Activated T-cell treated with anti-CD3 and anti-CD28 coated beads, Interleukin-2, amount 50 U/mL, for 1 hour (primary cell): ENCODE measurements around the gene DHRS1.
A peak's percentile ranks its signal among the peaks of the same experiment; 100 is the strongest.

Experiments
- DNase-seq: peaks from one replicate; pipeline ENCODE4 v3.0.0-alpha.2; 2020

DHRS1 gene

DNA sequence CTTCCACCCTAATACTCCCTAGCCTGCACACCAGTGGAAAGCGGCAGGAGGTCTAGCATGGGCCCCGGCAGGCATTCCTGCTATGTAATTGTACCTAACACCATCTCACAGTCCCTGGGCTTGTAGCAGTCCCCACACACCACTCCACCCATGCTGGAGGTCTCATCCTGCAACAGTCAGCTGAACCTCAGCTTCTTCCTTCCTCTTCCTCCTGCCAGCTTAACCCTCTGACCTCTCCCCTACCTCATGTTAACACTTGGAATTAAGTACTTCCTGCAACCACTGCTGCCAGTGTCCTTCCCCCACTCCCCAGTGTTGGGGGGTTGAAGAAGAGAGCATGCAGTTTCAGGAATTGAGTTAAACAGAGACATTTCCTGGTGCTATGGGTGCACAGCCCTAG is 27.7 kb upstream of the DHRS1 start:
- no peak for DNase-seq

DNA sequence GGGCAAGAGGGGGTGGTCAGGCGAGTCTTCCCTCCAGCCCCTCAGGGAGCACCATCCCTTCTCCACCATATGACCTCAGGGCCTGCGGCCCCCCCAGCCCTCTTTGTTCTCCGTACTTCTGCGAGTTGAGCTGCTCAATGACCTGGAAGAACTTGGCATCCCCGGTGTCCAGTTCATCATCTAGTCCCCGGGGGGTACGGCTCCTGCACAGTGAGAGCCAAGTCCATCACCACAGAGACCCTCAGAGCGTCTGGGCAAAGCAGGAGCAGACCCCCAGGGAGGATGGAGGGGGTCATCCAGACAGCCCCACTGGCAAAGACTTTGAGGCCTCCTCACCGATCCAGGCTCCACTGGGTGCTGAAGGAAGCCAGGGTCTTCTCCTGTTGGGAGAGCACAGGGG is 26.4 kb upstream of the DHRS1 start:
- no peak for DNase-seq

DNA sequence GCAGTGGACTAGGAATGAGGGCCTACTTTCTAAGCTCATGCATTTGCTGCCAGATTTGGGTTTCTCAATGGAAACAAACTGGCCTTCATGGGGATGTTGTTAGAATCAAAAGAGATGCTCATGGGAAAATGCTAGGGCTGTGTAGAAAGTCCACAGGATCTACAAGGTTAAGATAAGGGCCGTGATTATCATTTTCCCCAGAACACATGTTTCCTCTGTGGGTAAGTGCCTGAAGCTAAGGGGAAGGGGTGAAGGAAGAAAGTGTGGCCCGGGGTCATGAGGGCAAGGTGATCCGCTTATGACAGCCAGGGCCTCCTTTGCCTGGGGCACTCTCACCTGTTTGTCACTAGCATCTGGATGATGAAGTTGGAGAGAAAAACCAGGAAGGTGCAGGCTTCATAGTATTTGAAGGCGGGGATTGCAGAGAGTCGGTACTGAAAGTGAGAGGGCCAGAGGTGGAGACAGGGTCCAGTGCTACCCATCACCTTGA is 25.5 kb upstream of the DHRS1 start:
- DNase-seq = no peak

DNA sequence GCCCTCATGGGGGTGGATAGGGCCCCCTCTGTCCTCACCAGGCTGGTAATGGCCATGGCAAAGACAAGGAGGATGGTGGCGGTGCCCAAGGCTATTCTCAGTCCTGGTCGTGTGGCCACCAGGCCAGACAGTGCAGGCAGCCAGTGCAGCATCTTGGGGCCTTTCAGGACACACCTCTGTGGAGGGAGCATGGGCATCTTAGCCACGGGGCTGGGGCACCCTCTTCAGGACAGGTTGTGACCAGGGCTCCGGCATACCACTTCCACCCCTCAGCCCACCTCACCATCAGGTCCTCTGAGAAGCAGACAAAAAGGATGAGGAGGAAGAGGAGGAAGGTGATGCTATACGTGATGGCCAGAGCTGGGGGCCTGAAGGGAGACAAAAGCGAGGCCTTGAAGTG is 24.4 kb upstream of the DHRS1 start:
- no peak for DNase-seq

DNA sequence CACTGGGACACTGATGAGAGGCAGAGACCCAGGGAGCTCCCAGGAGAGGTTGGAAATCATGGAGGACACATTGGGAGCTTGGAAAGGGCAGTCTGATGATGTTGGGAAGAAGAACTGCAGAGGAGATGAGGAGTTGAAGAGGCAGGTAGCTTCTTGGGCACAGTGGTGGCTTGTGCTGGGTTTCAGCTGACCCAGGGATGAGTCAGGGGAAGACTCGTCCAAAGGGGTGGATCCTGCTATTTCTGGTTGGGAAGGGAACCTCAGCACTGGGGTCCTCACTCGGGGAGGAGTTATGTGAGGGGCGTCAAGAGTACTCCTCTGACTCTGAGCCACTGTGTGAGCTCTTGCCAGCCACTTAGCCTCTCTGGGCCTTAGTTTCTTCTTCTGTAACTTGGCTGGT is 23.8 kb upstream of the DHRS1 start:
- no peak for DNase-seq

DNA sequence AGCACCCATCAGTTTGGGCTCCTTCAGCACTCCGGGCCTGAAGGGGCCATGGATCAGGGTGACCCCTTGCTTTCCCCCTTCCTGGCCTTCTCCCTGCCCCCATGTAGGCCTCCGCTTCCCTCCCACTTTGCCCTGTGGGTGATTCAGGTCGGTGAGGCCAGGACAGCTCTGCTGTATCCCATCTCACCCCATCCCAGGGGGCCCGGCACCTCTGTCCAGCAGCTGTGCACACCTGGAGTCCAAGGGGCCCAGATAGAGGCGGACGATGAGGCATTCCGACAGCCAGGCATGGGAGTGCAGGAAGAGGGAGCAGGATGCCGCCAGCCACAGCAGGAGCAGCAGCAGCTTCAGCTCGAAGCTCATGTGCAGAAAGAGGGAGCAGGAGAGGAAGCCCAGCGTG is 23.1 kb upstream of the DHRS1 start:
- DNase-seq = no peak

DNA sequence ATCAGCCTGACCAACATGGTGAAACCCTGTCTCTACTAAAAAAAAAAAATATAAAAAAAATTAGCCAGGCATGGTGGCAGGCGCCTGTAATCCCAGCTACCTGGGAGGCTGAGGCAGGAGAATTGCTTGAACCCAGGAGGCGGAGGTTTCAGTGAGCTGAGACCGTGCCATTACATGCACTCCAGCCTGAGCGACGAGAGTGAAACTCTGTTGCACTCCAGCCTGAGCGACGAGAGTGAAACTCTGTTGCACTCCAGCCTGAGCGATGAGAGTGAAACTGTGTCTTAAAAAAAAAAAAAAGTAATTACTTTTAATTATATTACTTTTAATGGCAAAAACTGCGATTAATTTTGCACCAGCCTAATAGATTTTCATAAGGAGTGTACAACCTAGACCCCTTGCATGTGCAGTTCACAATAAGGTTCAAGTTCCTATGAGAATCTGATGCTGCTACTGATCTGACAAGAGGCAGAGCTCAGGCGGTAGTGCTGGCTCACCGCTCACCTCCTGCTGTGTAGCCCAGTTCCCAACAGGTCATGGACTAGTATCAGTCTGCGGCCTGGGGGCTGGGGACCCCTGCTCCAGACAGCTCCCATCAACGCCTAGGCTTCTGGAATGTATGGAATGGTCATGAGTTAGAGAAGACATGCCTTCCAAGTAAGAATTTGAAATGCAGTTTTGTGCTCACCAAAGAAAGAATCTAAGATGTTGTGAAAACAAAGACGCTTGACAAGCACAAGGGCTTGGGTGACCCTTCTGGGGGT is 21.8 kb upstream of the DHRS1 start:
- DNase-seq = no peak

DNA sequence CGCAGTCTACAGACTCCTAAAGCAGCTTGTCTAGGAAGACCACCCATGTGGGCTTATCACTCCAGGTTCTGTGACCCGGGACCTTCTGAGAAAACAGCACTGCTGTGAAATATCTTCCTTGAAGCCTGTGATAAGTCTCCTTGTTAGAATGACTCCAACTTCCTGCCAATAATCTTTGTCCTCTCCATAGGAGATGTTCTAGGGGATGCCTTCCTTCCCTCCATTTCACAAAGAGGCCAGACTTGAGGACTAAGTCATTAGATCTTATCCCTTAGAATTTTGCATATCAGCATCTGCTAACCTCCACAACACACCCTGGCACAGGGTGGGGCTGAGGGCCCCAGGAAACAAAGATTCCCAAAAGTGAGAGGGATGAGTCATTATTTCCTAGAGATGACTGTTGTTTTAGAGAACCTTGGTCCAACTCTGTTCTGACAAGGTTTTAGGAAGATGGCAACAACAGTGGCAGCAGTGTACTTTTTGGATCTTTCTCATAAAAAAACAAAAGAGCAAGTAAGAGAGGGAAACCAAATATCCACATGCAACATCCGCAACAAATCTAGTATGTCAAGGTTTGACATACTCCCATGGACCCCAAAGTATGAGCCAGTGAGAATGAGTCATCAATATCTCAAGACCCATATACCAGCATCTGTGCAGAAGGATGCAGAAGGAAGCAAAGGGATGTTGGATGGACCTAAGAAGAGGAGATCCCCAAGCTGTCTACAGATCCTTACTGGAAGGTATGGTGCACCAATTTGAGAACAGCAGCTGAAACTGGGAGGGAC is 17.8 kb upstream of the DHRS1 start:
- DNase-seq = no peak

DNA sequence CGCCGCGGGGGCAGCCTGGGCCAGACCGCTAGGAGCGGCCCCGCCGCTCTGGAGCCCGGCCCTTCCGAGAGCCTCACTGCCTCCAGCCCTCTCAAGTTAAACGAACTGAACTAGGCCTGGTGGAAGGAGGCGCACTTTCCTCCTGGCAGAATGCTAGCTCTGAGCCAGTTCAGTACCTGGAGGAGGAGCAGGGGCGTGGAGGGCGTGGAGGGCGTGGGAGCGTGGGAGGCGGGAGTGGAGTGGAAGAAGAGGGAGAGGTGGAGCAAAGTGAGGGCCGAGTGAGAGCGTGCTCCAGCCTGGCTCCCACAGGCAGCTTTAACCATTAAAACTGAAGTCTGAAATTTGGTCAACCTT is 17.0 kb upstream of the DHRS1 start:
- DNase-seq = no peak

DNA sequence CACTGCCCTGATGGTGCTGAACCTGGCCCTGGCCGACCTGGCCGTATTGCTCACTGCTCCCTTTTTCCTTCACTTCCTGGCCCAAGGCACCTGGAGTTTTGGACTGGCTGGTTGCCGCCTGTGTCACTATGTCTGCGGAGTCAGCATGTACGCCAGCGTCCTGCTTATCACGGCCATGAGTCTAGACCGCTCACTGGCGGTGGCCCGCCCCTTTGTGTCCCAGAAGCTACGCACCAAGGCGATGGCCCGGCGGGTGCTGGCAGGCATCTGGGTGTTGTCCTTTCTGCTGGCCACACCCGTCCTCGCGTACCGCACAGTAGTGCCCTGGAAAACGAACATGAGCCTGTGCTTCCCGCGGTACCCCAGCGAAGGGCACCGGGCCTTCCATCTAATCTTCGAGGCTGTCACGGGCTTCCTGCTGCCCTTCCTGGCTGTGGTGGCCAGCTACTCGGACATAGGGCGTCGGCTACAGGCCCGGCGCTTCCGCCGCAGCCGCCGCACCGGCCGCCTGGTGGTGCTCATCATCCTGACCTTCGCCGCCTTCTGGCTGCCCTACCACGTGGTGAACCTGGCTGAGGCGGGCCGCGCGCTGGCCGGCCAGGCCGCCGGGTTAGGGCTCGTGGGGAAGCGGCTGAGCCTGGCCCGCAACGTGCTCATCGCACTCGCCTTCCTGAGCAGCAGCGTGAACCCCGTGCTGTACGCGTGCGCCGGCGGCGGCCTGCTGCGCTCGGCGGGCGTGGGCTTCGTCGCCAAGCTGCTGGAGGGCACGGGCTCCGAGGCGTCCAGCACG is 16.4 kb upstream of the DHRS1 start:
- no peak for DNase-seq

DNA sequence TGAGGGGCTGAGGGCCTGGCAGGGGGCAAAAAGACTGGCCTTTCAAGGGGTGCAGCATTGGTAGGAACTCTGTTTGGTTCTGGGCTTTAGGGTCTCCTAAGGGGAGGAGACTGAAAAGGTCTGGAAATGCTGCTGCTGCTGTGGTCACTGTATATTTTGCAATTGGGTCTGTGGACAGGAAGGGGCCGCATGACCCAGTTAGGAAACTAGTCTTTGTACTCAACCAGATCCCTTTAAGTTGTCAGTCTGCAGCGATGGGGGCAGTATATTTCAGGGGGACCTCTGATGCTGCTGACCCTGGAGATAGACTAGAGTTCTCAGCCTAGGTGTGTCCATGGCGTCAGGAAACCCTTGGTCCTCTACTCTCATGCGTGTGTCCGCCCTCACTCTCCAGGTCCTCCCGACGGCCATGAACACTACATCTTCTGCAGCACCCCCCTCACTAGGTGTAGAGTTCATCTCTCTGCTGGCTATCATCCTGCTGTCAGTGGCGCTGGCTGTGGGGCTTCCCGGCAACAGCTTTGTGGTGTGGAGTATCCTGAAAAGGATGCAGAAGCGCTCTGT is 15.7 kb upstream of the DHRS1 start:
- no peak for DNase-seq

DNA sequence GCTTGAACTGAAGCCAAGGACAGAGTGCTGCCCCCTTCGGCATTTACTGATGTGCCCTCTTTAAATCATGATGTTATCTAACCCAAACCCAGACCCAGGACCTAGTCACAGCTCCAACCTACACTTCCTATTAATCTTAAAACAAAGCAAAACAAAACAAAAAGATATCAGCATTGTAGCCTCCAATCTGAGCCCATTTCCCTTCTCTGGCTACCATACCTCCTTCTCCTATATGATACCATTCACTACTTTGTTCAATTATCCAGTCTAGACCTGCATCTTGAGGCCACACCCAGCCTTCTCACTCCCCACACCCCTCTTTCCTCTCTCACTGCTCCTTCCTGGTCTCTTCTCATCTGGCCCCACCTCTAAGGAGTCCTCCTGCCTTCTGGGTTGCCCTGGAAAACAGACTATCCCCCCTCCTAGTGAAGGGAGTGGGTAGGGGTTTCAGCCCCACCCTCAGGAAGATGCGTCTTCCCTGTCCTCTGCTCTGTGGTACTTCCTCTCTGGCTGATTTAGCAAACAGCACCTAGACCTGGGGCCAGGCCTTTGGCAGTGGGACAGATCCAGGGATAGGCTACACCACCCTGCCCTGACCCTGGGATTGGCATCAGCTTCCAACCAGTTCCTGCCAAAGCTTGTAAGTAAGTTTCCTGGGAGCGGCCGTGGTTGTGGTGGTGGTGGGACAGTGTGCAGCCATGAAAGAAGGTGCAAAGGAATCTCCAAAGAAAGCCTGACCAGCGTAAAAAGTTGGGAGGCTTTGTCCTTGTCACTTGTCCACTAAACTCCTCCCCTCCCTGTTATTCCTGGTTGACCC is 15.0 kb upstream of the DHRS1 start:
- DNase-seq = no peak

DNA sequence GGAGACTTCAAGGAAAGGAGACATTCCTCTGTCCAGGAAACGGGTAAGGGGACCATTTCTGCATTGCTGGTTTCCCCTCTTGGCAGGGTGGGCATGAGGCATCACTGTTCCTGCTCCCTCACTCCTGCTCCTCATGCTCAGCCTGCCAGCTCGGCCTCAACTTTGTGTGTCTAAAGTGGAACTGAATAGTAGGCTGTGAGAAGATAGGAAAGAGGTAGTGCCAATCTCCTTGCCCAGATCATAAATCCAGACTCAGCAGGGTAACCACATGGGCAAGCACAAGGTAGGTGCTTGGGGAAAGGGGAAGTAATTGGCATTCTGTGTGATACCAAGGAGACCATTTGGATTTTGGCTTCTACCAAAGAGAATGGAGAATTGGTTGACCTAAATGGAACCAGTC is 14.3 kb upstream of the DHRS1 start:
- DNase-seq = no peak

DNA sequence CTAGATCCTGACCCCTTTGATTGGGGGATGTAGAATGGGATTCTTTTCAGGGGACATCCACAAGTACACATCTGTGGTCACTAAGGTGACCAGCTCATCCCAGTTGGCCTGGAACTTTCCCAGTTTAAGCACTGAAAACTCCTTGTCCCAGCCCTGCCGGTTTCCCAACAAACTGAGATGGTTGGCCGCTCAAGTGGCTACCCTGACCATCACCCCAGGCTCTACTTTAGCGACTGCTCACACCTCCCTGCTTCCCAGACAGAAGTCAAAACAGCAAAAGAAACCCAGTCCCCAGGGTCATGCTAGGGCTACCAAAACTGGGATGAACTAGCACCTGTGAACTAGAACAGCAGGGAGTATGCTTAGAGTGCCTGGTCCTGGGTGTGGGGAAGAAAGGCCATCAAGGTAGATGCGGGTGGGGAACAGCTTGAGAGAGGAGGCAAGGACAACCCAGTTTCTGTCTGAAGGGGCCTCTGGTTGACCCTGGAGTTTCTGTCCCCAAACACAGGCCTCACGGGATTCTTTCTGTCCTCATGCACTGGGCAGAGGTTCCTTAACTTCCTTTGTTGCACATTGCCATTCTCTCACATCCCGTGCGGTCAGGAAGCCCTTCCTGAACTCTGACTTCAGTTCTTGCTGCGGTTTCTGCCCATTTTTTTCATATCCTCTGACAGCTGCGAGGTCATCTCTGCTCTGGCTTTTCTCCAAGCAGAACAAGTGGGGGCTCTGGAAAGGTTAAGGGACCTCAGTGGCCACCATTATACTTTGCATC is 13.3 kb upstream of the DHRS1 start:
- no peak for DNase-seq

DNA sequence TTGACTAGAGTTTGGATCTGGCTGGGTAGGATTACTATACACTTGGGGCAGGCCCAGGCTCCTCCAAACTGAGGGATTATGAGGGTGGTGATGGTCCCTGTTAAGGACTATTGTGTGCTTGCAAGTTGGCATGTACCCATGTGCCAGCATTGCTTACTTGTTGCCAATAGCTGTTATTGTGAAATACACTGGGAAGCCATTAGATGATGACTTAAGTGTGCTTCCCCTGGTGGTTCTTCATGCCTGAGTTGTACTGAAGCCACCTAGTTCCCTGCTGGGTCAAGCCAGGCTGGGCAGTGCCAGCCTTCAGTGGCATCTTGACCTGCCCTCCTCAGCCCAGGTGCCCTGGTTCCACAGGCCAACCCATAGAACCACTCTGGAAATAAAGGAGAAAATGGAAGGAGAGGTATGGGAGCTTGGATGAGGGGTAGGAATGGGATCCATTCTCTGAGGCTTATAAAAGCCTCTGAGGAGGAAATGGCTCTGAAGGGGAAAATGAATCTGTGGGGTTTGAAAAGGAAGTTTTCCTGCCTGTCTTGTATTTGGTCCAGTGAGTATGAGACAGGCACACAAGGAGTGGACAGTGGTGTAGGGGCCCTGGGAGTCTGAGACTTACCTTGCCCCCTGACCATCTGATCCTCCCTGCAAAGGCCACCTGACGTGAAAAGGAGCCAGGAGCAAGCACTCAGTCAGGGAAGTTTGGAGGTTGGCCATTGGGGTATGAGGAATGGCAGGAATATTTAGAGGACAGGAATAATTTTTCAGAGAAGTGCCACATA is 12.4 kb upstream of the DHRS1 start:
- DNase-seq = peak; percentile 36

DNA sequence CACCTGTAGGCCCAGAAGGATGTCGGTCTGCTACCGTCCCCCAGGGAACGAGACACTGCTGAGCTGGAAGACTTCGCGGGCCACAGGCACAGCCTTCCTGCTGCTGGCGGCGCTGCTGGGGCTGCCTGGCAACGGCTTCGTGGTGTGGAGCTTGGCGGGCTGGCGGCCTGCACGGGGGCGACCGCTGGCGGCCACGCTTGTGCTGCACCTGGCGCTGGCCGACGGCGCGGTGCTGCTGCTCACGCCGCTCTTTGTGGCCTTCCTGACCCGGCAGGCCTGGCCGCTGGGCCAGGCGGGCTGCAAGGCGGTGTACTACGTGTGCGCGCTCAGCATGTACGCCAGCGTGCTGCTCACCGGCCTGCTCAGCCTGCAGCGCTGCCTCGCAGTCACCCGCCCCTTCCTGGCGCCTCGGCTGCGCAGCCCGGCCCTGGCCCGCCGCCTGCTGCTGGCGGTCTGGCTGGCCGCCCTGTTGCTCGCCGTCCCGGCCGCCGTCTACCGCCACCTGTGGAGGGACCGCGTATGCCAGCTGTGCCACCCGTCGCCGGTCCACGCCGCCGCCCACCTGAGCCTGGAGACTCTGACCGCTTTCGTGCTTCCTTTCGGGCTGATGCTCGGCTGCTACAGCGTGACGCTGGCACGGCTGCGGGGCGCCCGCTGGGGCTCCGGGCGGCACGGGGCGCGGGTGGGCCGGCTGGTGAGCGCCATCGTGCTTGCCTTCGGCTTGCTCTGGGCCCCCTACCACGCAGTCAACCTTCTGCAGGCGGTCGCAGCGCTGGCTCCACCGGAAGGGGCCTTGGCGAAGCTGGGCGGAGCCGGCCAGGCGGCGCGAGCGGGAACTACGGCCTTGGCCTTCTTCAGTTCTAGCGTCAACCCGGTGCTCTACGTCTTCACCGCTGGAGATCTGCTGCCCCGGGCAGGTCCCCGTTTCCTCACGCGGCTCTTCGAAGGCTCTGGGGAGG is 11.3 kb upstream of the DHRS1 start, which contains the start of gene LTB4R:
Gene LTB4R (plus strand): TSS at position 857 of the 959 bp plus-strand sequence. CDS start 4,150 bp downstream, outside the sequence.
- DNase-seq = peak; percentile 75

DNA sequence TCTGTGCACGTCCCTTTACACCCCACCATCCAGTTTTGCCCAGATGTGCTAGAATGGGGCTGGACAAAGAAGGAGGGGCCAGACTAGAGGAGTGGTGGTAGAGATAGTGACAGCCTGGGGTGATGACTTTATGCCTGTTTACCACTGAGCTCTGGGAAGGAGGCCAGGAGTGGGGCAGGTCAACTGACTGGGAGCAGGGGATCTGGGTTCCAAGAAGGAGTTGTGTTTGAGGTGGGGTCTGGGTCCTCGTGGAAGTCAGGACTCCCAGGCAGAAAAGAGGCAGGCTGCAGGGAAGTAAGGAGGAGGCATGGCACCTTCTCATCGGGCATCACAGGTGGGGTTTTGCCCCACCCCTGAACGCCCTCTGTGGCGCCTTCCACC is 10.7 kb upstream of the DHRS1 start:
- DNase-seq = no peak

DNA sequence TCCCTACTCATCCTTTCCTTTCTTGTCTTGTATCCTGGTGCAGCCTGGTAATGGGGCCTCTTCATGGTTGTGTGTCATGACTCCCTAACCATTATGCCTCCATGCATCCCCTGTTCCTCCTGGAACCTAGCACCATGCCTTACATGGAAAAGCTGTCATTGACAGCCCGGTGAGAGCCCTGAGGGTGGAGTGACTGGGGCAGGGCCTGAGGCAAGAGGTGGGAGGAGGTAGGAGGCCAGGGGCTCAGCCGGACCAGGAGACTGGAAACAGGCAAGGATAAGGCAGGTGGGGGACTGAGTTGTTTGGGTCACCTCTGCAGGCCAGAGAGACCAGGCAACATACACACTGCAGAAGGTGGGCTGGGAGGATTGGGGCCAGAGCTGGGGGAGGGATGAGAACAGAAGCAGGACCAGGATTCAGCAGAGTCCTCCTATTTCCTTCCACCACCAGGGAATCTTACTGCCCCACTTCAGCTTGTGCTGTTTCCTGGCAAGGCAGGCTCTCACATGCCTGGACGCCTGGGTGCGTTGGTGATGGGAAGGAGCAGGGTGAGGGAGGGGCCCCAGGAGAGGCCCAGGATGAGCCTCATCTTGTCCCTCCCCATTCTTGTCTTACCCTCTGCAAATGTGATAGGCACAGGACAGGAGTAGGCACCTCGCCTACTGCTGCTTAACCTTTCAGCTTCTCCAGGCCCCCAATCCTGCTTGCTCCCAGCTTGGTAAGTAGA is 10.1 kb upstream of the DHRS1 start, which contains the start of gene LTB4R2:
Gene LTB4R2 (plus strand): TSS at position 603 of the 727 bp plus-strand sequence. CDS start 525 bp downstream, outside the sequence.
- DNase-seq = no peak
